ENCODE data around the gene ULK4.
"Not testable (repeated sequence)": the region's sequence is repeated elsewhere in the genome, so short reads cannot be mapped to it uniquely, and the experiment has no call there.

ULK4 gene

DNA sequence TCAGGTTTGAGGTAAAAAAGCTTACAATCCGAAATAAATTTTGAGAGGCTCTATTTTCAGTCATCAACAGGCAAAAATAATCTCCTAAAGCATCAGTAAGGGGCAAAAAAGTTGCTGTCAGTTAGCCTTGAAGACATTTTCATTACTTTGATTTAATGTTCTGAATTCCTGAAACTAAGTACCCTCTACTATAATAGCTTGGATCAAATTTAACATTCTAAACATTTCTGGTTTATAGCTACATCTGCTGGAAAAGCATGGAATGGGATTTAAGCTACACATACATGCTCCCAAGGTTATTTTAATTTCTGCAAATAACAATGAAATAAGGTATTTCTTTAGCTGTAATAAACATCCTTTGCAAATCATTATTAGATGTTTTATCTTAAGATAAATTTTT, 245.4 kb downstream of the ULK4 start:
- no peak for DNase-seq (ENCODE audit: low read depth)
- H3K4me3 ChIP-seq (ENCODE audit: control insufficient read depth, low read depth, low read length), result no peak overlapping the region
- TF ChIP-seq CTCF (IDR thresholded peaks at IDR 0.05; ENCODE audit: control insufficient read depth, insufficient read depth, low read depth, low read length, missing control alignments), result peak; percentile 58

- no peak overlapping the region for H3K4me3 ChIP-seq (ENCODE audit: control insufficient read depth, low read depth, low read length)
- DNase-seq (ENCODE audit: low read depth), result no peak
- TF ChIP-seq CTCF (IDR thresholded peaks at IDR 0.05; ENCODE audit: control insufficient read depth, insufficient read depth, low read depth, low read length, missing control alignments), result no peak
Measured at GRCh38 chr3:41715376-41715775, 246.5 kb downstream of the ULK4 start.

GRCh38 chr3:41711651-41712050, 250.3 kb downstream of the ULK4 start:
- no peak for TF ChIP-seq CTCF (IDR thresholded peaks at IDR 0.05; ENCODE audit: control insufficient read depth, insufficient read depth, low read depth, low read length, missing control alignments)
- no peak overlapping the region for H3K4me3 ChIP-seq (ENCODE audit: control insufficient read depth, low read depth, low read length)
- peak; percentile 20 for DNase-seq (ENCODE audit: low read depth)

- DNase-seq (ENCODE audit: low read depth), result peak; percentile 56
- no peak overlapping the region for H3K4me3 ChIP-seq (ENCODE audit: control insufficient read depth, low read depth, low read length)
- no peak for TF ChIP-seq CTCF (IDR thresholded peaks at IDR 0.05; ENCODE audit: control insufficient read depth, insufficient read depth, low read depth, low read length, missing control alignments)
Measured at GRCh38 chr3:41710646-41711388, 251.1 kb downstream of the ULK4 start.

DNA sequence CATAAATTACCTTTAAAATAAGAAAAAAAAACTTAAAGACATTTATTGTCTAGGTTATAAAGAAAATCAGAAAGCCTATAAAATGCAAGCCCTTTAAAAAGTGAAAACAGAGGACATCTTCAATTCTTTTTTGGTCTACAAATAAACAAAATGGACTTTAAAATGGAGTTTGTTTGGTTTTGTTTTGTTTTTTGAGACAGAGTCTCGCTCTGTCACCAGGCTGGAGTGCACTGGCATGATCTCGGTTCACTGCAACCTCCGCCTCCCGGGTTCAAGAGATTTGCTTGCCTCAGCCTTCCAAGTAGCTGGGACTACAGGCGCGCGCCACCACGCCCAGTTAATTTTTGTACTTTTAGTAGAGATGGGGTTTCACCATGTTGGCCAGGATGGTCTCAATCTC, 252.7 kb downstream of the ULK4 start:
- not testable (repeated sequence) for DNase-seq (ENCODE audit: low read depth); H3K4me3 ChIP-seq (ENCODE audit: control insufficient read depth, low read depth, low read length)

DNA sequence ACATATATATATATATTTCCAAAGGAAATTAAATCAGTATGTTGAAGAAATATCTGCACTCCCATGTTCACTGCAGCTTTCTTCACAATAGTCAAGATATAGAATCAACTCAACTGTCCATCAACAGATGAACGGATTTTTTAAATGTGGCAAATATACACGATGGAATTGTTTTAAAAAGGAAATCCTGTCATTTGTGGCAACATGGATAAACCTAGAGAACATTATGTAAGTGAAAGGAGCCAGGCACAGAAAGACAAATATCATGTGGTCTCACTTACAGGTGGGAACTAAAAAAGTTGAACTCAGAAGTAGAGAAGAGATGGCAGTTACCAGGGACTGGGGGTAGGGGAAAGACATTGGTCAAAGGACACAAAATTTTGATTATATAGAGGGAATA, 253.7 kb downstream of the ULK4 start:
- TF ChIP-seq CTCF (IDR thresholded peaks at IDR 0.05; ENCODE audit: control insufficient read depth, insufficient read depth, low read depth, low read length, missing control alignments), result no peak
- no peak for DNase-seq (ENCODE audit: low read depth)
- H3K4me3 ChIP-seq (ENCODE audit: control insufficient read depth, low read depth, low read length), result no peak overlapping the region

DNA sequence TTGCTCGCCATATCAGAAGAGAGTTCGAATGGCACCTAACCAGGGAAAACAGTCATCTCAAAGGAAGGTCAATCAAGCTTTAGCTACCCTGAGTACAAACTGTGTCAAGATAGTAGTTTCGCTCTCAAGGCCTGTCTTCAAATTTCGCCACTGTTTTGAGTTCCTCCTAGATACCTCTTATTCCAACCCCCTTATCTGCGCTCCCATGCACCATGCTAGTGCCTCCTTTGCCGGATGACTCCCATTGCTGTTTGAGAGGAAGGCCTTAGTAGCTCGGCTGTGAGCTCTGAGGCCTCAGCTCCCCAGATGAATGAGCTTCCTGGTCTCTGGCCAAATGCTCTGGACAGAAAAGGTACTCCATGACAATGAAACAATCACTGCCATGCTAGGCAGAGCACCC, 256.0 kb downstream of the ULK4 start:
- H3K4me3 ChIP-seq (ENCODE audit: control insufficient read depth, low read depth, low read length), result no peak overlapping the region
- TF ChIP-seq CTCF (IDR thresholded peaks at IDR 0.05; ENCODE audit: control insufficient read depth, insufficient read depth, low read depth, low read length, missing control alignments), result no peak
- no peak for DNase-seq (ENCODE audit: low read depth)
